Parathyroid adenoma (tissue), 2 donors: ENCODE measurements around the gene HSPA4L.

Experiments
- H2AFZ ChIP-seq: fragments of 300-600 bp; sonication (generic); one replicate; pipeline ENCODE4 v1.7.0; 2017; ENCODE audit warnings: antibody characterized with exemption, mild to moderate bottlenecking
- H3K27ac ChIP-seq: fragments of 300-600 bp; sonication (generic); one replicate; pipeline ENCODE4 v1.7.0; 2017
- H3K27me3 ChIP-seq: fragments of 300-600 bp; sonication (generic); one replicate; pipeline ENCODE4 v1.7.0; 2017; ENCODE audit warnings: low read length; ENCODE audit not compliant: control insufficient read depth, insufficient read depth
- H3K36me3 ChIP-seq: fragments of 300-600 bp; sonication (generic); one replicate; pipeline ENCODE4 v1.7.0; 2017; ENCODE audit warnings: low read length; ENCODE audit not compliant: control insufficient read depth, insufficient read depth
- H3K4me1 ChIP-seq: fragments of 300-600 bp; sonication (generic); one replicate; pipeline ENCODE4 v1.7.0; 2017; ENCODE audit warnings: control low read depth
- H3K4me2 ChIP-seq: fragments of 300-600 bp; sonication (generic); one replicate; pipeline ENCODE4 v1.7.0; 2017; ENCODE audit warnings: low read length
- H3K4me3 ChIP-seq: fragments of 300-600 bp; sonication (generic); one replicate; pipeline ENCODE4 v1.7.0; 2017; ENCODE audit warnings: low read depth, low read length
- H3K79me2 ChIP-seq: fragments of 300-600 bp; sonication (generic); one replicate; pipeline ENCODE4 v1.7.0; 2017; ENCODE audit warnings: control low read depth
- H3K9ac ChIP-seq: fragments of 300-600 bp; sonication (generic); one replicate; pipeline ENCODE4 v1.7.0; 2017; ENCODE audit warnings: mild to moderate bottlenecking
- H3K9me3 ChIP-seq: fragments of 300-600 bp; sonication (generic); one replicate; pipeline ENCODE4 v1.7.0; 2017; ENCODE audit warnings: low read length; ENCODE audit not compliant: control insufficient read depth
- CTCF ChIP-seq: fragments of 300-600 bp; sonication (generic); IDR thresholded peaks from one replicate; pipeline ENCODE4 v1.7.0; 2017; ENCODE audit warnings: antibody characterized with exemption, mild to moderate bottlenecking
- donor health status: primary hyperparathyroidism.

The HSPA4L gene

GRCh38 chr4:127782025-127782274, 172 bp upstream of the HSPA4L start:
- no peak overlapping the region for H3K9ac ChIP-seq
- H3K79me2 ChIP-seq = no peaks in the 10 kb centered on the region
- H3K27ac ChIP-seq = peak overlapping the region; percentile 66
- peak overlapping the region; percentile 89 for H3K4me2 ChIP-seq
- TF ChIP-seq CTCF = no peak
- H3K27me3 ChIP-seq = no peaks in the 10 kb centered on the region
- H3K36me3 ChIP-seq = no peaks in the 10 kb centered on the region
- H2AFZ ChIP-seq = peak overlapping the region; percentile 93
- H3K4me1 ChIP-seq = no peaks in the 10 kb centered on the region
- H3K9me3 ChIP-seq = no peaks in the 10 kb centered on the region
- H3K4me3 ChIP-seq = peak overlapping the region; percentile 78

- Histone ChIP-seq H3K36me3 (no peaks in the 10 kb centered on the region), H3K4me3 (peak overlapping the region; percentile 78), H3K27ac (peak overlapping the region; percentile 66), H3K79me2 (no peaks in the 10 kb centered on the region), H3K4me1 (no peaks in the 10 kb centered on the region), H3K4me2 (peak overlapping the region; percentile 89), H3K9me3 (no peaks in the 10 kb centered on the region), H3K27me3 (no peaks in the 10 kb centered on the region), H3K9ac (peak overlapping the region; percentile 63), H2AFZ (peak overlapping the region; percentile 93)
- TF ChIP-seq CTCF = no peak
Measured at GRCh38 chr4:127783026-127783769, 1.1 kb downstream of the HSPA4L start.

GRCh38 chr4:127783955-127784770, 2.0 kb downstream of the HSPA4L start:
- no peaks in the 10 kb centered on the region for H3K79me2 ChIP-seq
- no peak for TF ChIP-seq CTCF
- no peaks in the 10 kb centered on the region for H3K9me3 ChIP-seq
- H3K9ac ChIP-seq = no peak overlapping the region
- no peaks in the 10 kb centered on the region for H3K36me3 ChIP-seq
- peak overlapping the region; percentile 89 for H3K4me2 ChIP-seq
- H2AFZ ChIP-seq = peak overlapping the region; percentile 3
- no peak overlapping the region for H3K4me3 ChIP-seq
- H3K4me1 ChIP-seq = no peaks in the 10 kb centered on the region
- H3K27ac ChIP-seq = peak overlapping the region; percentile 22
- no peaks in the 10 kb centered on the region for H3K27me3 ChIP-seq

GRCh38 chr4:127788517-127788916, 6.4 kb downstream of the HSPA4L start:
- H3K79me2 ChIP-seq = no peaks in the 10 kb centered on the region
- TF ChIP-seq CTCF = peak; percentile 14
- H3K4me3 ChIP-seq = no peak overlapping the region
- H3K27me3 ChIP-seq = no peaks in the 10 kb centered on the region
- no peak overlapping the region for H3K4me2 ChIP-seq
- no peaks in the 10 kb centered on the region for H3K9me3 ChIP-seq
- no peak overlapping the region for H3K27ac ChIP-seq
- no peak overlapping the region for H3K9ac ChIP-seq
- H2AFZ ChIP-seq = no peak overlapping the region
- no peaks in the 10 kb centered on the region for H3K36me3 ChIP-seq
- H3K4me1 ChIP-seq = no peaks in the 10 kb centered on the region
